K562 (cell line): ENCODE data around the gene RAE1. TPM values are rescaled to one million over a fixed set of nuclear protein-coding genes. Genes with fewer than 3 reads are reported as not detected.

Source experiments
- E2F8 ChIP-seq: fragments of 450-650 bp; IDR thresholded peaks from 2 replicates; pipeline ENCODE4 v1.7.1; 2018; ENCODE audit warnings: mild to moderate bottlenecking, low read depth; ENCODE audit not compliant: partially characterized antibody
- GMEB1 ChIP-seq: fragments of 250-450 bp; sonication (Bioruptor Pico); IDR thresholded peaks from 2 replicates; pipeline ENCODE4 v1.4.0; 2020; ENCODE audit warnings: mild to moderate bottlenecking
- HNRNPUL1 ChIP-seq: fragments of 200-400 bp; formaldehyde crosslinking; IDR thresholded peaks from 2 replicates; pipeline ENCODE4 v1.6.1; 2017; ENCODE audit warnings: low read length
- ILK ChIP-seq: fragments of 450-650 bp; IDR thresholded peaks from 2 replicates; pipeline ENCODE4 v1.6.1; 2016; ENCODE audit warnings: missing genetic modification characterization, low read depth, mild to moderate bottlenecking, missing compliant biosample characterization, moderate library complexity, borderline replicate concordance
- MGA ChIP-seq: fragments of 450-650 bp; IDR thresholded peaks from 2 replicates; pipeline ENCODE4 v1.6.1; 2016; ENCODE audit warnings: mild to moderate bottlenecking, moderate library complexity
- NFRKB ChIP-seq: fragments of 450-650 bp; IDR thresholded peaks from 2 replicates; pipeline ENCODE4 v1.6.1; 2016; ENCODE audit warnings: low read depth
- RNF2 ChIP-seq: sonication (generic); IDR thresholded peaks from 2 replicates; pipeline ENCODE4 v1.6.1; 2016
- ZNF277 ChIP-seq: fragments of 250-450 bp; sonication (Bioruptor Pico); IDR thresholded peaks from 2 replicates; pipeline ENCODE4 v1.8.0; 2022; ENCODE audit warnings: inconsistent platforms, mild to moderate bottlenecking, moderate library complexity, borderline replicate concordance
- polyA plus RNA-seq, 8 experiments: library from polyadenylated mRNA; depleted of rRNA in 4 of 8; stranded (reverse) in 5 of 8; unstranded in 3 of 8; fragments of >200 nt; fragmentation: Nextera tagmentation in 2 of 8; fragmentation: Illumina TruSeq in 1 of 8; extraction: Ambion mirVana in 2 of 8; extraction: Trizol in 1 of 8; gene quantifications; 2 replicates each; pipeline versions ENCODE4 v1.2.1 to v1.2.3, GENCODE V29; 2011 to 2014; ENCODE audit warnings: inconsistent platforms in 1 of 8, missing spikeins in 1 of 8
- total RNA-seq, 7 experiments: library from RNA; depleted of rRNA in 6 of 7; stranded (reverse); fragments of >200 nt in 6 of 7; fragmentation: Illumina TruSeq in 2 of 7; extraction: Trizol in 2 of 7; gene quantifications; 2 replicates each; pipeline versions ENCODE4 v1.2.1 to v1.2.3, GENCODE V29; 2011 to 2021; ENCODE audit warnings: low replicate concordance in 1 of 7

RAE1 gene
- total and polyA plus RNA-seq, 9 of the 15 experiments (the other 6 are each of a cell fraction or from before 2014, with no cell fraction given) = 33.7 to 248 (median 77.7) TPM

GRCh38 chr20:57390604-57391438 lies 39.8 kb downstream of the RAE1 start, which contains the start of gene RBM38 (continued):
- TF ChIP-seq GMEB1 (CRISPR knock-in tag) (peak; percentile 49), MGA (peak; percentile 75), HNRNPUL1 (no peak), ILK (no peak), RNF2 (peak; percentile 23; the same call in 1 of the 2 replicates), E2F8 (peak; percentile 35), NFRKB (peak; percentile 50), ZNF277 (CRISPR knock-in tag) (no peak)
